HG02610 (cell line): ENCODE data around the gene BBS1.
"Not testable (repeated sequence)": the region's sequence is repeated elsewhere in the genome, so short reads cannot be mapped to it uniquely, and the experiment has no call there.

Source experiments
- ATAC-seq: cut with Tn5 transposase; IDR thresholded peaks from one replicate; pipeline ENCODE4 v1.9.1; 2021; ENCODE audit warnings: mild to moderate bottlenecking, moderate library complexity; ENCODE audit not compliant: unreplicated experiment

BBS1 gene

DNA sequence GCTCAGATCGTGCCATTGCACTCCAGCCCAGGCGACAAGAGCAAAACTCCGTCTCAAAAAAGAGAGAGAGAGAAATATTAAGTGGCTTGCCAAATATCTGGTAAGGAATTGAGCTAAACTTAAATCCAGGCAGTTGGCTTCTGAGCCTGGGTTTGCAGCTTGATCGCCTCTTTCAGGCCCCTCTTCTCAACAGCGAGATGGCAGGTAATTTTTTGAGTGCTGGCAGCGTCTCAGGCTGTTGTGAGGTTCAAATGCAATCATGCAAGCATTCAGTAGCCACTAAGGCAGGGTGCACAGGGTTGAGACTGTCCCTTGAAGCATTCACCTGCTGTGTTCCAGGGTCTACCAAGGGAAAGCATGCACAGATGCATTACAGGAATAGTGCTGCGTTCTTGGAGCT is 58.6 kb downstream of the BBS1 start:
- no peak for ATAC-seq

- no peak for ATAC-seq
Observed at GRCh38 chr11:66570079-66570849, 59.8 kb downstream of the BBS1 start.

- no peak for ATAC-seq
Observed at GRCh38 chr11:66570850-66571180, 60.4 kb downstream of the BBS1 start.

DNA sequence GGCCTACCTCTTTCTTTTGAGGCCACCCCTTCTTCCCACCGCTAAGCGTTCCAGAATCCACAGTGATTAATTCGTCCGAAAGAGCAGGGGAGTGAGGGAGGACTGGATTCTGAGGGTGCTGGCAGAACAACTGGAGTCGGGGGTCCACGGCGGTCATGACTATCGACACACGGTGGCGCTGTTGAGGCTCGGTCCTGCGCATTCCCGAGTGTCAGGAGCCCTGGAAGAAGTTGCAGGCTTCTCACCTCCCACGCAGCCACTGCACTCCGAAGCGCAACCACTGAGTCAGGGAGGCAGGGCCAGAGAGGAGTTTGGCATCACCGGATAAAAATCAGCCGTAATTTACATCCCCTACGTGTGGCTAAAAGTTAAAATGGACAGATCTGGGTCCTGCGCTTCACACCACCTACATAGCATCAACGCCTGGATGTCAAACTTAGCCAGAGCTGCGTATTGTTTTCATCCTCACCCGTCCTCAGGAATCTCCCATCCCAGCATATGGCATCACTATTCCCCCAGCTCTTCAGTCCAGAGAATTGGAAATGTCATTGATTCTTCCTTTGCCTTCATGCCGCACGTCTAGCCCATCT is 68.7 kb downstream of the BBS1 start:
- ATAC-seq, result no peak

- no peak for ATAC-seq
Observed at GRCh38 chr11:66580803-66581202, 70.4 kb downstream of the BBS1 start.

DNA sequence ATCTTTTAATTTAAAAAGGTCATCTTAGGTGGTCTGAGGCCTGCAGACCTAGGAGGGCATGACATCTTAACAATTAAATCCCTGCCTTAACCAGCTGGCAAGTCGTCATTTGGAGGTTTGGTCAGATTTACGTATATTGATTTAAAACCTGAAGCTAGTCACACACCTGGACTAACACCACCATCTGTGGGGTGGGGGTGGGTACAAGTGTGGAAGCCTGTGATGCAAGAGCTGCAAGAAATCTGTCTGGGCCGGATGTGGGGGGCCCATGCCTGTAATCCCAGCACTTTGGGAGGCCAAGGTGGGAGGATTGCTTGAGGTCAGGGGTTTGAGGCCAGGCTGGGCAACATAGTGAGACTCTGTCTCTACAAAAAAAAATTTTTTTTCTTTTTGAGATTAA is 70.8 kb downstream of the BBS1 start:
- ATAC-seq, result no peak

GRCh38 chr11:66582565-66583147 is 72.2 kb downstream of the BBS1 start:
- ATAC-seq, result not testable (repeated sequence)
